Stimulated activated CD8-positive, alpha-beta memory T cell treated with anti-CD3 and anti-CD28 coated beads, Interleukin-15, amount 100 ng/mL, for 4 hours (primary cell): Measurements from ENCODE around the gene TSHB.
A peak's percentile ranks its signal among the peaks of the same experiment; 100 is the strongest.

Experiments
- DNase-seq, 2 donors: peaks; one replicate each; pipeline ENCODE4 v3.0.0-alpha.2; 2020; ENCODE audit warnings: low read depth in 2 of 2

Gene TSHB

GRCh38 chr1:115059316-115059715, 29.7 kb downstream of the TSHB start:
- no peak for DNase-seq

- DNase-seq: no peak
Measured at GRCh38 chr1:115060501-115060900, 30.9 kb downstream of the TSHB start.

GRCh38 chr1:115062542-115063004, 32.9 kb downstream of the TSHB start:
- peak; percentile 80 to 88 for DNase-seq

GRCh38 chr1:115063228-115063901, 33.7 kb downstream of the TSHB start:
- no peak for DNase-seq

- no peak for DNase-seq
Measured at GRCh38 chr1:115064461-115064860, 34.8 kb downstream of the TSHB start.

GRCh38 chr1:115065021-115065420, 35.4 kb downstream of the TSHB start:
- DNase-seq: no peak

GRCh38 chr1:115067161-115067859, 37.7 kb downstream of the TSHB start:
- DNase-seq: no peak

GRCh38 chr1:115068826-115069585, 39.4 kb downstream of the TSHB start:
- DNase-seq: no peak

- no peak for DNase-seq
Measured at GRCh38 chr1:115069659-115070308, 40.2 kb downstream of the TSHB start.

GRCh38 chr1:115071012-115071664, 41.5 kb downstream of the TSHB start:
- no peak for DNase-seq

GRCh38 chr1:115073298-115074087, 43.9 kb downstream of the TSHB start:
- DNase-seq: no peak

GRCh38 chr1:115074839-115075534, 45.4 kb downstream of the TSHB start:
- no peak for DNase-seq

GRCh38 chr1:115076384-115076915, 46.8 kb downstream of the TSHB start:
- no peak for DNase-seq

- DNase-seq: no peak
Measured at GRCh38 chr1:115077286-115077983, 47.8 kb downstream of the TSHB start.

GRCh38 chr1:115077984-115078330, 48.3 kb downstream of the TSHB start:
- DNase-seq: no peak

GRCh38 chr1:115078708-115079107, 49.1 kb downstream of the TSHB start:
- DNase-seq: no peak

GRCh38 chr1:115082949-115083348, 53.3 kb downstream of the TSHB start:
- DNase-seq: no peak
